Smooth muscle cell (in vitro differentiated cells): ENCODE measurements around the gene PTPN3. TPM values are rescaled to one million over a fixed set of nuclear protein-coding genes. Genes with fewer than 3 reads are reported as not detected.

Source experiments
- DNase-seq: peaks from one replicate; lab custom pipeline; 2025; ENCODE audit not compliant: unreplicated experiment; lab: John Stamatoyannopoulos, UW
- H2AFZ ChIP-seq: fragments of 200-600 bp; sonication (generic); 2 replicates; pipeline ENCODE4 v1.6.0; 2016; ENCODE audit warnings: antibody characterized with exemption, low read depth, mild to moderate bottlenecking
- H3F3A ChIP-seq: fragments of 200-600 bp; sonication (generic); 2 replicates; pipeline ENCODE4 v1.6.0; 2017; ENCODE audit warnings: antibody characterized with exemption, low read depth
- H3K27ac ChIP-seq: fragments of 200-600 bp; sonication (generic); 2 replicates; pipeline ENCODE4 v1.5.1; 2016; ENCODE audit warnings: low read depth, mild to moderate bottlenecking
- H3K27me3 ChIP-seq: fragments of 200-600 bp; sonication (generic); 2 replicates; pipeline ENCODE4 v1.6.1; 2016; ENCODE audit warnings: low read depth, mild to moderate bottlenecking
- H3K36me3 ChIP-seq: fragments of 200-600 bp; sonication (generic); 2 replicates; pipeline ENCODE4 v1.5.1; 2016; ENCODE audit warnings: low read depth
- H3K4me1 ChIP-seq: fragments of 200-600 bp; sonication (generic); 2 replicates; pipeline ENCODE4 v1.5.1; 2016; ENCODE audit warnings: low read depth
- H3K4me2 ChIP-seq: fragments of 200-600 bp; sonication (generic); 2 replicates; pipeline ENCODE4 v1.6.0; 2016; ENCODE audit warnings: mild to moderate bottlenecking
- H3K4me3 ChIP-seq: fragments of 200-600 bp; sonication (generic); 2 replicates; pipeline ENCODE4 v1.5.1; 2016; ENCODE audit warnings: mild to moderate bottlenecking
- H3K79me2 ChIP-seq: fragments of 200-600 bp; sonication (generic); 2 replicates; pipeline ENCODE4 v1.6.0; 2016; ENCODE audit warnings: low read depth, mild to moderate bottlenecking
- H3K9ac ChIP-seq: fragments of 200-600 bp; sonication (generic); 2 replicates; pipeline ENCODE4 v1.6.0; 2016; ENCODE audit warnings: low read depth
- H3K9me3 ChIP-seq: fragments of 200-600 bp; sonication (generic); replicated peaks from 2 replicates; pipeline ENCODE4 v1.5.1; 2016; ENCODE audit warnings: low read depth
- H4K20me1 ChIP-seq: fragments of 200-600 bp; sonication (generic); 2 replicates; pipeline ENCODE4 v1.6.0; 2016; ENCODE audit warnings: low read depth
- CTCF ChIP-seq: fragments of 200-600 bp; sonication (generic); IDR thresholded peaks from 2 replicates; pipeline ENCODE4 v1.5.1; 2017; ENCODE audit warnings: borderline replicate concordance, mild to moderate bottlenecking, antibody characterized with exemption; ENCODE audit not compliant: insufficient read depth, poor library complexity, severe bottlenecking
- WGBS: methylation state at CpG from one replicate; pipeline ENCODE4 v1.1.7; 2016; ENCODE audit warnings: low lambda C conversion rate; 5-methylcytosine and 5-hydroxymethylcytosine counted together
- polyA plus RNA-seq: library from polyadenylated mRNA; unstranded; fragments of >200 nt; fragmentation: Nextera tagmentation; extraction: Ambion mirVana; gene quantifications from 2 replicates; pipeline ENCODE4 v1.2.1, GENCODE V29; 2016
- total RNA-seq: library from RNA; depleted of rRNA; stranded (reverse); fragments of >200 nt; gene quantifications from 2 replicates; pipeline ENCODE4 v1.2.3, GENCODE V29; 2014

The PTPN3 gene
- total and polyA plus RNA-seq, 2 experiments from 2014 or later, result 2.2 to 5.5 TPM

DNA sequence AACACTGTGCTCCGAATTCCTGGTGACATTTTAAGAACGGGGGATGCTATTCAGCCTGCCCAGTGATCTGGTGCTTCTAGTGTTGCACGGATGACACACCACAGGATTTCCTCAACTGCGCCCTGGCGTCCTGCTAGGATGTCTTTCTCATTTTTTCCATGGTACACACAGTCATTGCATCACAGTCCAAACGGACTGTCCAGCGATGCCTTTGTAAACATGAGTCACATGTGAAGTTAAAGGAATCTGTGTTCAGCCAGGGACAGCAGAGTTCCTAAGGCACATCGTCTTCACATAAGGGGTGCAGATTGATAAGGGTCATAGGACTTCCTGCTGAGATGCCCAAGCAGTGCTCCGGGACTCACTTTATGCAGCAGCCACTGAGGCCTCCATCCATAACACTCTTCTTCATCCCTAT lies 9.3 kb upstream of the PTPN3 start:
- WGBS, result 31% methylated on average over 9 of the region's 9 CpGs
- H3K9me3 ChIP-seq, result no peaks in the 10 kb centered on the region
- DNase-seq, result peak; percentile 14
- H3F3A ChIP-seq, result no peaks in the 10 kb centered on the region
- no peaks in the 10 kb centered on the region for H3K4me1 ChIP-seq
- TF ChIP-seq CTCF, result no peak
- no peak overlapping the region for H3K9ac ChIP-seq
- no peak overlapping the region for H3K4me3 ChIP-seq
- no peak overlapping the region for H3K27ac ChIP-seq
- H3K79me2 ChIP-seq, result no peaks in the 10 kb centered on the region
- H3K36me3 ChIP-seq, result no peaks in the 10 kb centered on the region
- H2AFZ ChIP-seq, result no peak overlapping the region
- peak overlapping the region; percentile 44 for H3K4me2 ChIP-seq
- H4K20me1 ChIP-seq, result no peaks in the 10 kb centered on the region
- peaks cover 23% of the 10 kb centered on the region for H3K27me3 ChIP-seq

DNA sequence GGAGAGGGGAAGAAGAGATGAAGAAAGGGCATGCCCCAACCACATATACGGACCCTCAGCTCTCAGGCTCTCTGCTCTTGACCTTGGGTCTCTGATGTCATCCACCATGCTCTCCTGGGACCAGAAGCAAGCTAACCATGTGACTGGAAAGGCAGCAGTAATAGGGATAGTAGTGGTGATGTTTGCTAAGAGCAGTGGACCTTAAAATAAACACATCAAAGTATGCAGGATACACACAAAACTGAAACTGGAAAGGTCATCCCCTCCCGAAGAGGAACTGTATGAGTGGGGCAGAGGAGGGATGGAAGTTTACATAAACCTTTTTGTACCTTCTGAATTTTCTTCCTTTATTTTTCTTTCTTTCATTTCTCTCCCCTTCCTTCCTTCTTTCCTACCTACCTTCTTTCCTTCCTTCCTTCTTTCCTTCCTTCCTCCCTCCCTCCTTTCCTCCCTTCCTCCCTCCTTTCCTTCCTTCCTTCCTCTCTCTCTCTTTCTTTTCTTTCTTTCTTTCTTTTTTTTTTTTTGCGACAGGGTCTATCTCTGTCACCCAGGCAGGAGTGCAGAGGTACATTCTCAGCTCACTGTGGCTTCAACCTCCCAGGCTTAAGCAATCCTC lies 8.1 kb upstream of the PTPN3 start:
- Histone ChIP-seq H3K9me3 (no peaks in the 10 kb centered on the region), H3K27ac (no peak overlapping the region), H3K36me3 (no peaks in the 10 kb centered on the region), H3K79me2 (no peaks in the 10 kb centered on the region), H4K20me1 (no peaks in the 10 kb centered on the region), H3K27me3 (peaks cover 35% of the 10 kb centered on the region), H3K4me2 (no peak overlapping the region), H3F3A (no peaks in the 10 kb centered on the region), H3K4me3 (no peak overlapping the region), H3K9ac (no peak overlapping the region), H2AFZ (no peak overlapping the region), H3K4me1 (no peaks in the 10 kb centered on the region)
- no peak for DNase-seq
- 80% methylated on average over 3 of the region's 3 CpGs for WGBS
- TF ChIP-seq CTCF, result no peak

- Histone ChIP-seq H4K20me1 (no peaks in the 10 kb centered on the region), H3K36me3 (no peaks in the 10 kb centered on the region), H3F3A (no peaks in the 10 kb centered on the region), H3K27me3 (peaks cover 50% of the 10 kb centered on the region), H3K9me3 (no peaks in the 10 kb centered on the region), H3K27ac (no peak overlapping the region), H3K4me3 (no peak overlapping the region), H3K79me2 (no peaks in the 10 kb centered on the region), H3K9ac (no peak overlapping the region), H3K4me1 (peaks cover 3% of the 10 kb centered on the region), H2AFZ (no peak overlapping the region), H3K4me2 (no peak overlapping the region)
- WGBS, result 76% methylated on average over 5 of the region's 5 CpGs
- no peak for DNase-seq
- no peak for TF ChIP-seq CTCF
These were observed 6.6 kb upstream of the PTPN3 start for GRCh38 chr9:109504689-109505088.

DNA sequence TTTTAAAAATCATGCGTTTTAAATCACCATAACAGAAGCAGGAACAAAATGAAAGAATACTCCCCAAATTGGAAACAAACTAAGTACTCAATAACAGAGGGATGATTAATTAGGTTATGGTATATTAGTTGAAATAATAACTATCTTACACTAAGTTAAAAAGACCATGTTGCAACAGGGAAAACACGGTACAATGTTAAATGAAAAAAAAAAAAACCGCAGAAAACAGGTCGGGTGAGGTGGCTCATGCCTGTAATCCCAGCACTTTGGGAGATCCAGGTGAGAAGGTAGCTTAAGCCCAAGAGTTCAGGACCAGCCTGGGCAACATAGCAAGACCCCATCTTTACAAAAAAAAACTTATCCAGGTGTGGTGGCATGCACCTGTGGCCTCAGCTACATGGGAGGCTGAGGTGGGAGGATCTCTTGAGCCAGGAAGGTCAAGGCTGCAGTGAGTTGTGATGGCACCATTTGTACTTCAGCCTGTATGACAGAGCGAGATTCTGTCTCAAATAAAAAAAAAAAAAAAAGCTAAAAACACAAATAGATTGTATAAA lies 2.4 kb upstream of the PTPN3 start:
- Histone ChIP-seq H3K27ac (no peak overlapping the region), H3K79me2 (no peaks in the 10 kb centered on the region), H3K9me3 (no peaks in the 10 kb centered on the region), H3K4me1 (peaks cover 7% of the 10 kb centered on the region), H3K36me3 (no peaks in the 10 kb centered on the region), H3K4me3 (peak overlapping the region; percentile 52), H2AFZ (peak overlapping the region; percentile 17), H4K20me1 (peaks cover 15% of the 10 kb centered on the region), H3K4me2 (peak overlapping the region; percentile 87), H3K27me3 (peaks cover 85% of the 10 kb centered on the region), H3F3A (peaks cover 5% of the 10 kb centered on the region), H3K9ac (no peak overlapping the region)
- 71% methylated on average over 5 of the region's 5 CpGs for WGBS
- no peak for DNase-seq
- no peak for TF ChIP-seq CTCF
